ENCODE data around the gene DIP2A. TPM values are rescaled to one million over a fixed set of nuclear protein-coding genes. Genes with fewer than 3 reads are reported as not detected.

The DIP2A gene
- total and polyA plus RNA-seq, 2 experiments from 2014 or later = 19.8 to 24.6 TPM

- WGBS (ENCODE audit: low lambda C conversion rate, missing lambda C conversion rate) = 95% methylated on average over 5 of the region's 5 CpGs
- no peaks in the 10 kb centered on the region for H3K4me1 ChIP-seq (ENCODE audit: insufficient read depth)
- H4K20me1 ChIP-seq (ENCODE audit: insufficient read depth, poor library complexity, severe bottlenecking) = no peaks in the 10 kb centered on the region
- TF ChIP-seq EZH2phosphoT487 (IDR thresholded peaks at IDR 0.05; ENCODE audit: low read depth, severe bottlenecking, unreplicated experiment) = no peak
- no peak for TF ChIP-seq CTCF (IDR thresholded peaks at IDR 0.05; ENCODE audit: poor library complexity)
- TF ChIP-seq EZH2 (IDR thresholded peaks at IDR 0.05; ENCODE audit: borderline replicate concordance) = no peak
- no peak overlapping the region for H3K27ac ChIP-seq
- no peak for DNase-seq (ENCODE audit: low spot score)
- H3K36me3 ChIP-seq (replicated peaks; ENCODE audit: insufficient read depth, low read depth) = no peaks in the 10 kb centered on the region
- no peak overlapping the region for H2AFZ ChIP-seq
- peaks cover 38% of the 10 kb centered on the region for H3K9me3 ChIP-seq (ENCODE audit: low read depth)
- H3K79me2 ChIP-seq = no peaks in the 10 kb centered on the region
- H3K27me3 ChIP-seq = no peaks in the 10 kb centered on the region
- H3K9me2 ChIP-seq (replicated peaks; ENCODE audit: insufficient read depth) = no peaks in the 10 kb centered on the region
- H3K4me3 ChIP-seq = no peak overlapping the region
- H3K4me2 ChIP-seq = no peak overlapping the region
Measured at GRCh38 chr21:46581780-46582307, 123.2 kb downstream of the DIP2A start.

GRCh38 chr21:46585191-46585953, 126.7 kb downstream of the DIP2A start:
- Histone ChIP-seq H4K20me1 (ENCODE audit: insufficient read depth, poor library complexity, severe bottlenecking) (no peaks in the 10 kb centered on the region), H3K4me1 (ENCODE audit: insufficient read depth) (no peaks in the 10 kb centered on the region), H3K36me3 (replicated peaks; ENCODE audit: insufficient read depth, low read depth) (no peaks in the 10 kb centered on the region), H2AFZ (no peak overlapping the region), H3K27ac (no peak overlapping the region), H3K9me3 (ENCODE audit: low read depth) (peaks cover 21% of the 10 kb centered on the region), H3K79me2 (no peaks in the 10 kb centered on the region), H3K9me2 (replicated peaks; ENCODE audit: insufficient read depth) (no peaks in the 10 kb centered on the region), H3K27me3 (no peaks in the 10 kb centered on the region), H3K4me3 (no peak overlapping the region), H3K4me2 (no peak overlapping the region)
- TF ChIP-seq CTCF (IDR thresholded peaks at IDR 0.05; ENCODE audit: poor library complexity) (no peak), EZH2 (IDR thresholded peaks at IDR 0.05; ENCODE audit: borderline replicate concordance) (no peak), EZH2phosphoT487 (IDR thresholded peaks at IDR 0.05; ENCODE audit: low read depth, severe bottlenecking, unreplicated experiment) (no peak)
- 89% methylated on average over 7 of the region's 7 CpGs for WGBS (ENCODE audit: low lambda C conversion rate, missing lambda C conversion rate)
- DNase-seq (ENCODE audit: low spot score) = no peak

GRCh38 chr21:46594276-46594675, 135.6 kb downstream of the DIP2A start:
- H3K9me2 ChIP-seq (replicated peaks; ENCODE audit: insufficient read depth) = no peaks in the 10 kb centered on the region
- TF ChIP-seq EZH2phosphoT487 (IDR thresholded peaks at IDR 0.05; ENCODE audit: low read depth, severe bottlenecking, unreplicated experiment) (no peak), EZH2 (IDR thresholded peaks at IDR 0.05; ENCODE audit: borderline replicate concordance) (no peak), CTCF (IDR thresholded peaks at IDR 0.05; ENCODE audit: poor library complexity) (no peak)

More at GRCh38 chr21:46594276-46594675, 135.6 kb downstream of the DIP2A start:
- Histone ChIP-seq H3K9me3 (ENCODE audit: low read depth) (no peaks in the 10 kb centered on the region), H3K27ac (no peak overlapping the region), H3K4me1 (ENCODE audit: insufficient read depth) (peaks cover 6% of the 10 kb centered on the region), H3K79me2 (no peaks in the 10 kb centered on the region), H2AFZ (no peak overlapping the region), H3K27me3 (no peaks in the 10 kb centered on the region), H3K36me3 (replicated peaks; ENCODE audit: insufficient read depth, low read depth) (no peaks in the 10 kb centered on the region), H3K4me2 (no peak overlapping the region), H4K20me1 (ENCODE audit: insufficient read depth, poor library complexity, severe bottlenecking) (no peaks in the 10 kb centered on the region), H3K4me3 (no peak overlapping the region)
- 94% methylated on average over 8 of the region's 8 CpGs for WGBS (ENCODE audit: low lambda C conversion rate, missing lambda C conversion rate)
- no peak for DNase-seq (ENCODE audit: low spot score)

All from hepatocyte (in vitro differentiated cells).